IPS-18a (cell line): ENCODE results near the gene CAPN9.

ENCODE experiments used
- H3K27ac ChIP-seq: one replicate; pipeline ENCODE4 v1.5.1; 2013; ENCODE audit warnings: low read length
- H3K27me3 ChIP-seq: one replicate; pipeline ENCODE4 v1.6.1; 2013; ENCODE audit warnings: mild to moderate bottlenecking, low read length; ENCODE audit not compliant: control insufficient read depth, insufficient read depth
- H3K36me3 ChIP-seq: one replicate; pipeline ENCODE4 v1.6.1; 2013; ENCODE audit warnings: low read depth, low read length; ENCODE audit not compliant: control insufficient read depth
- H3K4me1 ChIP-seq: one replicate; pipeline ENCODE4 v1.6.1; 2013; ENCODE audit warnings: low read depth, low read length; ENCODE audit not compliant: control insufficient read depth
- H3K4me3 ChIP-seq: one replicate; pipeline ENCODE4 v1.5.1; 2013; ENCODE audit warnings: low read length
- H3K9ac ChIP-seq: one replicate; pipeline ENCODE4 v1.6.1; 2013; ENCODE audit warnings: mild to moderate bottlenecking, low read length, moderate library complexity
- H3K9me3 ChIP-seq: one replicate; pipeline ENCODE4 v1.6.1; 2013; ENCODE audit warnings: low read depth, low read length; ENCODE audit not compliant: control insufficient read depth

Gene CAPN9

DNA sequence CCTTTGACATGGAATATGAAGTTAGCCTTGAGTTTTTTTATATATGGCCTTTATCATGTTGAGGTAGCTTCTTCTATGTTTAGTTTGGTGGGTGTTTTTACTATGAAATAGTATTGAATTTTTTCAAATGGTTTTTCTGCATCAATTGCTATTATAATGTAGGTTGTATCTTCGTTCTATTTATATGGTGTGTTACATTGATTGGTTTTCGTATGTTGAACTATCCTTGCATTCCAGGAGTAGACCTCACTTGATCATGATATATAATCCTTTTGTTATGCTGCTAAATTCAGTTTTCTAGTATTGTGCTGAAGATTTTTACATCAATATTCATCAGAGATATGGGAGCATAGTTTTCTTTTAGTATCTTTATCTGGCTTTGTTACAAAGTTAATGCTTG lies 65.4 kb downstream of the CAPN9 start:
- H3K9ac ChIP-seq = no peak overlapping the region
- H3K36me3 ChIP-seq = no peaks in the 10 kb centered on the region
- H3K4me3 ChIP-seq = no peak overlapping the region
- peaks cover 5% of the 10 kb centered on the region for H3K9me3 ChIP-seq
- no peak overlapping the region for H3K27ac ChIP-seq
- H3K4me1 ChIP-seq = no peaks in the 10 kb centered on the region
- no peaks in the 10 kb centered on the region for H3K27me3 ChIP-seq

DNA sequence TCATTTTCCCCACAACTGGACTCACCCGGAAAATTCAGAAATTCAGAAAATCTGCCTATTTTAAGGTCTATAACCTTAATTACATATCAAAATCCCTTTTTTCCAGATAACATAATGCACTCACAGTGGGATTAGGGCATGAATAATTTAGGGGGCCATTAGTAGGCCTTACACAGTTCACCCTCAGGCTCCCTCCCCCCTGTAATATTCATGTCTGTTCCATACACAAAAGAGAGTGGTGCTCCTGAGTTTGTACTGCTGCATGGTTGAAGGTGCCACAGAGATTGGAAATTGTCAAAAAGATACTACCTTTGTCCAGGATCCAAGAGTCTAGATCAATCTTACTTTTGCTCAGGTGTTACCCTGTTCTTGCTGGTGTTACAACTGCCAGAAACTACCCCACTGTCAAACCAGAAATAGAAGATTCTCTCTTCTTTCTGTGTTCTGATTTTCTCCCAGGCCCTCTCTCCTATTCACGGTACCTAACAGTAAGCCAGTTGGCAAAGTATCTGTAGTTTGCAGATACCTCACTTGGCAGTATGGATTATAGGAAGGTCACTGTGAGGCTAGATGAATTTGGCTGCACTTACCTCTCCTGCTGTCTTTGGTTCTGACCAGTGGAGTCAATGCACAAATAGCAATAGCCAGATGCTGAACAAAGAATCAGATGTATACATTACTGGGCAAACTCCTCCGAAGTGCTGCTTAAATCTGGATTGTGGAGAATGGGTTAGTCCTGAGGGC lies 67.9 kb downstream of the CAPN9 start:
- no peak overlapping the region for H3K27ac ChIP-seq
- no peaks in the 10 kb centered on the region for H3K36me3 ChIP-seq
- H3K4me1 ChIP-seq = no peaks in the 10 kb centered on the region
- no peak overlapping the region for H3K9ac ChIP-seq
- peaks cover 5% of the 10 kb centered on the region for H3K9me3 ChIP-seq
- H3K27me3 ChIP-seq = no peaks in the 10 kb centered on the region
- no peak overlapping the region for H3K4me3 ChIP-seq

DNA sequence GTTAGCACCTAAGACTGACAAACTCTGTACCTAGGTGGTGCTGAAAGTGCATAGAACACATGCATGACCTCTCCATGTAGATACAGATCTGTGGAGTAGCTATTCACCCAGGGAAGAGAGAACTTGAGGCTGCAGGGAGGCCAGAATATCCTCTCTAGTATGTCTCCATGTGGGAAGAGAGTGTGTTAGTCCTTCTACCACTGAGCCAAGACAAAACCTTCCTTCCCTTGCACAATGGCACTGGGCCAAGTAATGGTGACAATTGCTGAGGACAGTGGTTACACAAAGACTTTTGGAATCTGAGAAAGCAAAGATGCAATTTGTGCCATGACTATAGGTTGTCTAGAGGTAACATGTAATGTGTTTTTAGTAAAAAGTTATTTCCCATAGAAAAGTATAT lies 68.8 kb downstream of the CAPN9 start:
- H3K4me1 ChIP-seq = no peaks in the 10 kb centered on the region
- peaks cover 5% of the 10 kb centered on the region for H3K9me3 ChIP-seq
- no peaks in the 10 kb centered on the region for H3K27me3 ChIP-seq
- H3K4me3 ChIP-seq = no peak overlapping the region
- H3K36me3 ChIP-seq = no peaks in the 10 kb centered on the region
- no peak overlapping the region for H3K9ac ChIP-seq
- H3K27ac ChIP-seq = no peak overlapping the region

DNA sequence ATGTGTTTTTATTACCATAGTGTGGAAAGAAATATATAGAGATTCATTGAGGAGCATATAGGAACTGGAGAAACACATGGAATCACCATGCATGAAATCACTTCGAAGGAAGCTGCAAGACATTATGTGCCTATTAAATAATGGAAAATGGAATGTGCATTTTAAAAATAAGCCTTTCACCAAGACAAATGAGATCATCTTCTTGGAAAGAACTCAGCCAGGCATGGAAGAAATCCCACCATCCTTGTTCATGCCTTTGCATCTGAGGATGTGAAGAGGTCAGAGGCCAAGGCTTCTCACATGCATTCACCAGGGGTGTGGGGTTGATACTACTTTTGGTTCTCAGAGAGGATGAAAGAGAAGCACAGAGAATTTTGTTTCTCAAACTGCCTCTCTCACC lies 71.2 kb downstream of the CAPN9 start:
- H3K27me3 ChIP-seq = no peaks in the 10 kb centered on the region
- no peaks in the 10 kb centered on the region for H3K4me1 ChIP-seq
- H3K4me3 ChIP-seq = no peak overlapping the region
- H3K36me3 ChIP-seq = no peaks in the 10 kb centered on the region
- no peak overlapping the region for H3K27ac ChIP-seq
- H3K9ac ChIP-seq = no peak overlapping the region
- H3K9me3 ChIP-seq = no peaks in the 10 kb centered on the region

DNA sequence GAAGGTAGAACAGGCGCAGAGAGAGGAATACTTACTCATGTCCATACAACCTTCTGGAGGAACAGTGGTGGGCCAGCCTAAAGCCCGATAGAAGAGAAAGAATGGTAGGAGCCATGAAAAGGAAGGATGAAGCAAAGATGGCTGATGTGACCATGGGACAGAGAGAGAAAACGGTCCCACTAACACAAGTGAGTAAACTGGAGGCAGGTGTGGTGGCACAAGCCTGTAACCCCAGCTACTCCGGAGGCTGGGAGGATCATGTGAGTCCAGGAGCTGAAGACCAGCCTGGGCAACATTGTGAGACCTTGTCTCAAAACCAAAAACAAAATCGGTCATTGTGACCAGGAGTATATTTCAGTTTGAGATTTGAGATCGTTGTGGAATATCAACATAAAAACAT lies 71.7 kb downstream of the CAPN9 start:
- Histone ChIP-seq H3K4me1 (no peaks in the 10 kb centered on the region), H3K9ac (no peak overlapping the region), H3K36me3 (no peaks in the 10 kb centered on the region), H3K27me3 (no peaks in the 10 kb centered on the region), H3K9me3 (no peaks in the 10 kb centered on the region), H3K4me3 (no peak overlapping the region), H3K27ac (no peak overlapping the region)

DNA sequence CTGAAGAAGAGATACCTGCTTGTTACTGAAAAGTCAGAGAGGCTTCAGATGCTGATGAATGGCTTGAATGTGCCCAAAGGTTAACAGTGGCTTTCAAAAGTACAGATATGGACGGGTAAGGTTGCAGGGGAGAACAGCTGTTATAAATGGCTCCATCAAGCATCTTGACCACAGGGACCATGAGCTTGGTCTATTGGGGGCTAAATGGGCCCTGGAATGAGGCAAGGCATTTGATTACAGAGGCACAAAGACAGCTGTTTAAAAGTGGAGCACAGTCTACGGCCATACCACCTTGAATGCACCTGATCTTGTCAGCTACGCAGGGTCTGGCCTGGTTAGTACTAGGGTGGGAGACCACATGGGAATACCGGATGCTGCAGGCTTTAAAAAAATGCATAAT lies 72.8 kb downstream of the CAPN9 start:
- no peak overlapping the region for H3K4me3 ChIP-seq
- H3K27me3 ChIP-seq = no peaks in the 10 kb centered on the region
- H3K9me3 ChIP-seq = no peaks in the 10 kb centered on the region
- no peaks in the 10 kb centered on the region for H3K4me1 ChIP-seq
- no peak overlapping the region for H3K27ac ChIP-seq
- no peak overlapping the region for H3K9ac ChIP-seq
- no peaks in the 10 kb centered on the region for H3K36me3 ChIP-seq

DNA sequence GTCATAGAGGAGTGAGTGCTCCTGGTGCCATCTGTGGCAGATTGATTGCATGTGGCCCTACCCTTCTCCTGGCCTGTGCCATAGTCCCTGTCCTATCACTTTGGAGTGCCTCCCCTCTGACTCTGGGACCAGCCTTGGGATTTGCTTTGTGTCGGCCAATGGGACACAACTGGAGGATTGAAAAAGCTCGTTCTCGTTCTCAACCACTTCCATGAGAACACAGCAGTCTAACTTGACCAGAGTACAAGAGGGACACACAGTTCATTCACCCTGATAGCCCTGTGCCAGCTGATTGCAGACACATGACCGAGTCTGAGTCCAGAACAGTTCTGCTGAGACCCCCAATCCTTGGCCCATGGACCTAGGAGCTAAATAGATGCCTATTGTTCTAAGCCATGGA lies 73.4 kb downstream of the CAPN9 start:
- Histone ChIP-seq H3K27me3 (no peaks in the 10 kb centered on the region), H3K4me1 (no peaks in the 10 kb centered on the region), H3K9me3 (no peaks in the 10 kb centered on the region), H3K4me3 (no peak overlapping the region), H3K9ac (no peak overlapping the region), H3K36me3 (no peaks in the 10 kb centered on the region), H3K27ac (no peak overlapping the region)

DNA sequence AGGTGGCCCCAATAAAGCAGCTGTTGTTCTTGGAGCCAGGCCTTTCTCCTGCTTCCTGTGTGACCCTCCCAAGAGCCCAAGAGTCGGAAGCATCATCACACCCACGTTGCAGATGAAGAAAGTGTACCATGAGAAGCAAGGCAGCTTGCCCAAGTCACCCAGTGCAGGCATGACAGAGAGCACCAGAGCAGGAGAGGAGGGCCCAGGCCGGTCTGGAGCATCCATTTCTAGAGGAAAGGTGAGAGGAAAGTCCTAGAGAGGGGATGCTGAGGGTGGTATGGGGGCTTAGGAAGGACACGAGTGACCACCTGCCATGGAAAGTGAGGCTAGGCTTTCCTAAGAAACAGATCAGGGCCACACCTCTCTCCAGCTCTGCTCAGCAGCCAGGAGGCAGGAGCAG lies 74.2 kb downstream of the CAPN9 start:
- no peak overlapping the region for H3K9ac ChIP-seq
- H3K36me3 ChIP-seq = no peaks in the 10 kb centered on the region
- no peak overlapping the region for H3K4me3 ChIP-seq
- H3K9me3 ChIP-seq = no peaks in the 10 kb centered on the region
- H3K27me3 ChIP-seq = no peaks in the 10 kb centered on the region
- H3K27ac ChIP-seq = no peak overlapping the region
- no peaks in the 10 kb centered on the region for H3K4me1 ChIP-seq

DNA sequence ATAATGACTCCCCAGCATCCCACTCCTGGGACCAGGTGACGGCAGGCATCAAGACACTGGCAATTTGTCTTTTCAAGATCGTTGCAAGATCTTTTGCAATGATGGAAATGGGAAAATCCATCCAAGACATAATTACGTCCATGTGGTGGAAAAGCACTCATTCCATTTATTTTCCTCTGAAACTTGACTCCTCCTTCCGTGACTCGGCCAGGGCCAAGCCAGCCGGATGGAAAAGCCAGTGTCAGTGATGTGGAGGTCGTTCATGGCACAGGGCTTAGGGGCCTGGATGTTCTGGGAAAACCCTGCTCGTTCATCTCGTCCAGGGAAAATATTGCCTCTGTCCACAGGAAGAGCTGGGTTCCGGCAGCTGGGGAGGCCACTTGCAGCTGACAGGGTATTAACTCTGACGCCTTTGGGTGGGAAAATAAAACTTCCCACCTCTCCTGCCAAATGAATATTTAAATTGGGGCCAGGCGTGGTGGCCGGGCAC lies 74.9 kb downstream of the CAPN9 start:
- H3K9me3 ChIP-seq = no peaks in the 10 kb centered on the region
- no peaks in the 10 kb centered on the region for H3K27me3 ChIP-seq
- H3K36me3 ChIP-seq = no peaks in the 10 kb centered on the region
- H3K4me1 ChIP-seq = no peaks in the 10 kb centered on the region
- no peak overlapping the region for H3K27ac ChIP-seq
- no peak overlapping the region for H3K4me3 ChIP-seq
- H3K9ac ChIP-seq = no peak overlapping the region

DNA sequence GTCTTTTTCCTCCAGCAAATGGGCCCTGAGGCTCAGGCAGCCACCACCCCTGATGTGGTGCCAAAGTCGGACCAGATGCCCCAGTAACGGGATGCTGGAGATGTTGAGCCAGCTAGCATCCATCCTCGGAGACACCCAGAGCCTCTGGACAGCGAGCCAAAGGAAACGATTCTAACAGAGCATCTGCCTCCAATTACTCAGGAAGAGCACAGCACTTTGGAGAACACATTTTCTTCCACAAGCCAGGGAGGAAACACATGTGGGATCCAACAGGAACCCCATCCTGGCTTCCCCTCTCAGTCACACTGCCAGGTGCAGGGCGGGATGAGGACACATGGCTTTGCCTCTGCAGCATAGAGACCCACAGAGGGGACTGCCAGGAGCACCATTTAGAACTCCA lies 76.2 kb downstream of the CAPN9 start:
- no peaks in the 10 kb centered on the region for H3K36me3 ChIP-seq
- H3K4me1 ChIP-seq = no peaks in the 10 kb centered on the region
- no peak overlapping the region for H3K27ac ChIP-seq
- H3K27me3 ChIP-seq = no peaks in the 10 kb centered on the region
- no peaks in the 10 kb centered on the region for H3K9me3 ChIP-seq
- H3K4me3 ChIP-seq = no peak overlapping the region
- no peak overlapping the region for H3K9ac ChIP-seq

DNA sequence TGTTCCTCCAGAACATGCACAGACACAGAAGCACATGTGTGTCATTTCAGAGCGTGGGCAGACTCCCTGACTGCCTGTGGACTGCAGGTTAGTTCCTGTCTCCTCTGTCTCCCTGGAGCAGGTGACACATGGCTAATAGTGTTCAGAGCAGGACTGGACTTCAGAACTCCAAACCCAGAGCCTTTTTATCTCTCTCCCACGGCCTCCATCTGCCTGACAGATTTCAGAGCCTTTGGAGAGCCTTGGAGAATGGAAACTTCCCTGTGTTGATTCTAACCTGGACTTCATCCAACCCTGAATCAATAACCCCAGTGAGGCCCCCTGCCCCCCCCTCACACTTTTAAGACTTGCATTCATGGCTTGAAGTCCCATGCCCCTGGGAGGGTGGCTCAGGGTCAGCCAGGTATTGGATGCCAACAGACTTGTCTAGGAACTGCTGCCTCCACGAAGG lies 76.8 kb downstream of the CAPN9 start:
- H3K9ac ChIP-seq = no peak overlapping the region
- no peak overlapping the region for H3K27ac ChIP-seq
- H3K4me3 ChIP-seq = no peak overlapping the region
- H3K9me3 ChIP-seq = no peaks in the 10 kb centered on the region
- no peaks in the 10 kb centered on the region for H3K27me3 ChIP-seq
- no peaks in the 10 kb centered on the region for H3K36me3 ChIP-seq
- H3K4me1 ChIP-seq = no peaks in the 10 kb centered on the region

DNA sequence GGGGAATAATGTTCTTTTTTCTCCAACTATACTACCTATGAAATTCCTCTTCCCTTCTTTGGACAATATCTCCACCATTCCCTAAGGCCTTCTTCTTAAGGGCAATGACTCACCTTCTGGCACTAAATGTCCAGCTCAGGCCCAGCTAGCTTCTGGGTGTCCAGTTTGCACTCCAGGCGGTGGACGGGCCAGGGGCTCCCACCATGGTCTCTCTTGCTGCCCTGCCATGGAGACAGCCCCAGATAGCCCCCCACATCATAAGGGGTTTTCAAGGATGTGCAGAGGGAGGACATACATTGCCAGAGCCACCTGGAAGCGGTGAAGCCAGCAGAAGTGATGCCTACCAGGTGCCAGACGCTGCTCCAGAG lies 77.3 kb downstream of the CAPN9 start:
- H3K9ac ChIP-seq = no peak overlapping the region
- no peak overlapping the region for H3K4me3 ChIP-seq
- H3K27me3 ChIP-seq = no peaks in the 10 kb centered on the region
- no peaks in the 10 kb centered on the region for H3K9me3 ChIP-seq
- no peaks in the 10 kb centered on the region for H3K36me3 ChIP-seq
- H3K27ac ChIP-seq = no peak overlapping the region
- no peaks in the 10 kb centered on the region for H3K4me1 ChIP-seq
